C1 segment of cervical spinal cord (tissue), 14 donors: ENCODE data around the gene NEXN.
A peak's percentile ranks its signal among the peaks of the same experiment; 100 is the strongest.
"Not testable (repeated sequence)": the region's sequence is repeated elsewhere in the genome, so short reads cannot be mapped to it uniquely, and the experiment has no call there.

Experiments used
- DNase-seq, 14 donors: peaks; one replicate each; lab custom pipeline; 2025; lab: John Stamatoyannopoulos, UW

The NEXN gene

DNA sequence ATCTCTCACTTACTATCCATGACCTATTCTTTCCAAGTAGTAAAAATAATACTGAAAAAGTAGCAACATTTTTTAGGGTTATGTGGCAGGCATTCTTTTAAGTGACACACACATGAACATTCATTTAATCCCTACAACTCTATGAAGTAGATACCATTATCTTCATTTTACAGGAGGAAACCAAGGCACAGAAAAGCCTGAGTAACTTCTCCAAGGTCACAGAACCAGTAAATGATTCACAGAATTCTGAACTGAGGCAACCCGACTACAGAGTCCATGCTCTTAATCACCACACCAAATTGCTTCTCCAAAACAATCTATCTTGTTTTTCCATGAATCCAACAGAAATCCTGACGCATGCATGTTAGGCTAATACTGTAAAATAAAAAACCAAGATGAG is 73.0 kb downstream of the NEXN start:
- DNase-seq = no peak

GRCh38 chr1:77966291-77966690 is 77.9 kb downstream of the NEXN start:
- DNase-seq = no peak

- no peak for DNase-seq
Observed at GRCh38 chr1:77970192-77970591, 81.8 kb downstream of the NEXN start.

GRCh38 chr1:77972080-77972479 is 83.7 kb downstream of the NEXN start:
- DNase-seq = no peak

DNA sequence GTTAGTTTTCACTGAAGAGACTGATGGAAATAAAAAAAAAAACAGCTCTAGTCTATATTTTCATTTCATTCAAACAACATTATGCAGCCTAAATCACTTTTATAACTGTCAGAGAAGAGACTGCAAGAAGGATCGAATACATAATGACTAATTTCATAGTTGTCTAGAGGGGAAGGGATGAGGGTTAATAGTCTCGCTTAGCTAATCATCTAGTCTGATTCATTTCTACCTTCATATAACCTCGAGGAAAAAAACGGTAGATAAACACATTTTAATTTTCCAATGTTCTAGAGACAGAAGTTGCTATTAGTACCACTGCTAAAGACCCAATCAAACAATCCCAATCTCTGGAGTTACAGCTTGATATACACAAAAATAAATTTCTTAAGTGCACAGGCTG is 87.0 kb downstream of the NEXN start:
- DNase-seq = no peak

- DNase-seq = no peak
Observed at GRCh38 chr1:77975907-77976306, 87.5 kb downstream of the NEXN start.

GRCh38 chr1:77976433-77977076 is 88.1 kb downstream of the NEXN start:
- DNase-seq = no peak

- no peak for DNase-seq
Observed at GRCh38 chr1:77977989-77978292, 89.5 kb downstream of the NEXN start.

DNA sequence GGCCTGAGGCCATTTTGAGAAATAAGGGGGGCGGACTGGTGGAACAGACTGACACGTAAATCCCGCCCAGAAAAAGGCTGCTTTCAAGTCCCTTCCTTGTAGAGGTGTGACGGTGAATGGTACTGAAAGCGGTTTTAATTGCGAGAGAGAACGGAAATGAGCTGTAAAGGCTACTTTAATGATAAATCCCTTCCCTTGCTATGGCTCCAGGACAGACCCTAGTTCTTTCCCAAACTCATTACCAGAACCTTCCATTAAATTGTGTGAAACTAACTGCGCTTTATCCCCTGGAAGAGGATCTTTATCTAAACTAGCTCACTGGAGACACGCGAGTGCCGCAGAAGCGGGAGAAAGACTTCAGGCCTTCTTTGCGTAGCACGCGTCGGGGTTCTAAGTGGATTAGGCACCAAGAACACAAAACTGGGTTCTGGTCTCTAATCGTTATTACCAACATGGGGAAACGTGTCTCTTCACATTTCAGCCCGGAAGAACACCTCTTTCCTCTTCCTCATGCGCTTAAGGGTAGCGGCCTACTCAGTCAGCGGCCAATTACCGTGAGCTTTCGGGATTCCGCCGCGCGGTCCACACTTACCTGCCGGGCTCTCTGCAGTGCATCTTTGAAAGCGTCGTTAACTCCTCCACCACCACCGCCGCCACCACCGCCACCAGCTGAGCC is 90.0 kb downstream of the NEXN start:
- peak in 13 of 14 donors; percentile 29 to 70 (median 56) for DNase-seq

- DNase-seq = peak; percentile 39 to 97 (median 90)
Observed at GRCh38 chr1:77978969-77979876, 90.8 kb downstream of the NEXN start, which contains the start of gene FUBP1. Gene FUBP1, minus strand, starts transcription at chr1:77979072. Its CDS starts 68 bp downstream, at chr1:77979004.

DNA sequence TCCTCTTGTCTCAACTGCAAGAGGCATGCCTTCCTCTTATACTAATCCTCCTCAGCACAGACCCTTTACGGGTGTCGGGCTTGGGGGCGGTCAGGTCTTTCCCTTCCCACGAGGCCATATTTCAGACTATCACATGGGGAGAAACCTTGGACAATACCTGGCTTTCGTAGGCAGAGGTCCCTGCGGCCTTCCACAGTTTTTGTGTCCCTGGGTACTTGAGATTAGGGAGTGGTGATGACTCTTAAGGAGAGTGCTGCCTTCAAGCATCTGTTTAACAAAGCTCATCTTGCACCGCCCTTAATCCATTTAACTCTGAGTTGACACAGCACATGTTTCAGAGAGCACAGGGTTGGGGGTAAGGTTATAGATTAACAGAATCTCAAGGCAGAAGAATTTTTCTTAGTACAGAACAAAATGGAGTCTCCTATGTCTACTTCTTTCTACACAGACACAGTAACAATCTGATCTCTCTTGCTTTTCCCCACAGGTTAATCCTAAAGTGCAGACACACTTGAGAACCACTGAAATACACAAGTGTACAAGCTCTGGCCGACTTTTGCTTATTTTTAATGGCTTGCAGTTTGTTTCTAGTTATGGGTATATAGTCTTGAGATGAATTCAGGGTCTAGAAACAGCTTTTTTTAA is 95.0 kb downstream of the NEXN start:
- not testable (repeated sequence) for DNase-seq

- DNase-seq = no peak
Observed at GRCh38 chr1:77983997-77984355, 95.6 kb downstream of the NEXN start.

GRCh38 chr1:77984629-77985028 is 96.2 kb downstream of the NEXN start:
- DNase-seq = no peak

GRCh38 chr1:77986810-77987209 is 98.4 kb downstream of the NEXN start:
- no peak for DNase-seq

- DNase-seq = no peak
Observed at GRCh38 chr1:77987919-77988318, 99.5 kb downstream of the NEXN start.

DNA sequence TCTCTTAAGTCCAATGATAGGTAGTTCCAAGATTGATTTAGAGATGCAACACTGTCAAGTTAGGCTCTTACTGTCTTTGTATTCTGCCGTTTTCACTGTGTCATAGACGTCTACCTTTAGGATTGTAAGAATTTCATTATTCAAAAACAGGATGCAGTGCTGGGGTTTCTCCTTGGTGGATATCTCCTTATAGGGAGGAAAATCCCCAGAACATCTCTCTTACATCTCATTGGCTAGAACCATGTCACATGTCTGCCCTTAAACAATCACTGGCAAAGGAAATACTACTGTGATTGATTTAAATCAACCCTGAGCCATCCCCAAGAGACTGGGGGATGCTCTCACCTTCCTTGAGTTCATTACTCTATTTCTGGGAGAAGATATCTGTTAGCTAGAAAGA is 101.3 kb downstream of the NEXN start:
- DNase-seq = no peak

GRCh38 chr1:77990629-77991204 is 102.3 kb downstream of the NEXN start:
- DNase-seq = no peak

- no peak for DNase-seq
Observed at GRCh38 chr1:77991638-77992037, 103.2 kb downstream of the NEXN start.
